Activated naive CD4-positive, alpha-beta T cell treated with anti-CD3 and anti-CD28 coated beads, Interleukin-2, amount 10 ng/mL, durations not matched to agents 7 days and 5 days (primary cell): ENCODE data around the gene NTSR1.

Experiments
- CTCF ChIA-PET: fragments of 350-600 bp; sonication (Branson Sonifier 250); formaldehyde crosslinking; loops from one replicate; lab custom pipeline; 2021; ENCODE audit warnings: antibody characterized with exemption; lab: Charles Lee
- DNase-seq: peaks from one replicate; pipeline ENCODE4 v3.0.0-alpha.2; 2020
- H3K27ac Mint-ChIP-seq: one replicate; pipeline ENCODE4 v1.8.0; 2021; ENCODE audit warnings: mild to moderate bottlenecking, moderate library complexity, mixed read lengths
- H3K27me3 Mint-ChIP-seq: one replicate; pipeline ENCODE4 v1.8.0; 2021; ENCODE audit warnings: mild to moderate bottlenecking, mixed read lengths
- H3K36me3 Mint-ChIP-seq: one replicate; pipeline ENCODE4 v1.8.0; 2021; ENCODE audit warnings: mixed read lengths
- H3K4me1 Mint-ChIP-seq: one replicate; pipeline ENCODE4 v1.8.0; 2021; ENCODE audit warnings: mixed read lengths
- H3K4me3 Mint-ChIP-seq: one replicate; pipeline ENCODE4 v1.8.0; 2021; ENCODE audit warnings: mild to moderate bottlenecking, moderate library complexity, mixed read lengths
- H3K9me3 Mint-ChIP-seq: one replicate; pipeline ENCODE4 v1.8.0; 2021; ENCODE audit warnings: mixed read lengths

NTSR1 gene

DNA sequence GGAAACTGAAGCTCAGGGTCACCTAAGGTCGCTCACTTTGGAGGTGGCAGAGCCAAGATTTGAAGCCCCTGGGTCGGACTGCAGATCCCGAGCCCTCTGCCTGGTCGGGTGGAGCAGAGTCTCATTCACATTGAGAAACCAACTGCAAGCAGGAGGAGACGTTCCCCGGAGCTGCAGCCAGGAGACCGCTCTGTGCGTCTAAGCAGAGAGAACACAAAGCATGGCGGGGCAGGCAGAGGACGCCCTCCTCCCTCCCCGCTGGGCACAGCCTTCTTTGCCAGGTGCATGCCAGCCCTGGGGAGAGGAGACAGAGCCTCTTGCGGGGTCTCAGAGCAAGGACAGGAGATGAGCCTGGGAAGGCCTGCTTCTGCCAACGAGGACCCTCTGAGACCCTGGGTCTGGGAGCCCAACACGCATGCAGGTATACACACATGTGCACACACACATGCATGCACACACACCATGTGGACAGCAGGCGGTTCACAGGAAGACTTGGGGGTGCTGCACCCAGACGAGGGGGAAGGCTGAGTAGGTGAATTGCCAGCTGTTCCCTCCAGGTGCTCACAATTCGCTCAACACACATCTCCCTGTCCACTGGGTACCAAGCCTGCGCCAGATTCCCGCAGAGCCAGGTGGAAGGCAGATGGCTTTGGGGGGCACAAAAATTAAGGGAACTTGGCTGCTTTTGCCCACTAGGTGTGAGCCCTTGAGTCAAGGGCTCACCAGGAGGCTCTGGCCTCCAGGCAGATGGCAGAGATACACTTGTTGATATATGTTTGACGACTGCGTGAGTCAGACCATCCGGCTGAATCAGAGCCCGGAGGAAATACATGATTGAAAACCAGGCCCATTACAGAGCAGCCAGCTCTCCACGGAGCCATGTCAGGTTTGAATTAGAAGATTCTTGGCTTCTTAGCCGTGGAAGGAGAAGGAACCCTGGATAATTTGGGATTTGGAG lies 5.5 kb upstream of the NTSR1 start:
- Mint-ChIP-seq H3K36me3 (no peaks in the 10 kb centered on the region), H3K27me3 (peaks cover 79% of the 10 kb centered on the region), H3K4me1 (peaks cover 14% of the 10 kb centered on the region), H3K9me3 (no peaks in the 10 kb centered on the region), H3K27ac (peak overlapping the region; percentile 49), H3K4me3 (no peak overlapping the region)
- no peak for DNase-seq
- CTCF ChIA-PET: interaction anchor here (1.1 kb wide), 1 partner anchor 88 kb away, joined by 4 read pairs; no protein-coding TSS in a partner anchor

DNA sequence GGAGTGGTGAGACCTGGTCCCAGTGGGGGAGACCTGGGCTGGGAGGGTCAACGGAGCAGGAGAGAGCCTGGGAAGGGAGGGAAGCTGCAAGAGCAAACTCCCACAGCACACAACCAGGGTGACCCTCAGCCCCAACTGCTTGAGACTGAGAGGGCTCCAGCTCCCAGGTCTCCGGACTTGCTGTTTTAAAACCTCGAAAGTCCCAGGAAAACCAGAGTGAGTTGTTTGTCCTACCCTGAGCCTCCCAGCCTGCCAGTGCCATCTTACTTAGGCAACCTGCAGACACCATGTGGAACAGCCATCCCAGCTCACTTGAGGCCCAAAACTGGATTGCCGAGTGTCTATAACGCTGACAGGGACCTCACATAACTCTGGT lies 4.8 kb upstream of the NTSR1 start:
- H3K27me3 Mint-ChIP-seq: peaks cover 82% of the 10 kb centered on the region
- H3K36me3 Mint-ChIP-seq: no peaks in the 10 kb centered on the region
- no peak for DNase-seq
- H3K4me1 Mint-ChIP-seq: peaks cover 15% of the 10 kb centered on the region
- H3K27ac Mint-ChIP-seq: peak overlapping the region; percentile 49
- CTCF ChIA-PET: interaction anchor here (1.1 kb wide), 1 partner anchor 88 kb away, joined by 4 read pairs; no protein-coding TSS in a partner anchor
- H3K9me3 Mint-ChIP-seq: no peaks in the 10 kb centered on the region
- H3K4me3 Mint-ChIP-seq: no peak overlapping the region

DNA sequence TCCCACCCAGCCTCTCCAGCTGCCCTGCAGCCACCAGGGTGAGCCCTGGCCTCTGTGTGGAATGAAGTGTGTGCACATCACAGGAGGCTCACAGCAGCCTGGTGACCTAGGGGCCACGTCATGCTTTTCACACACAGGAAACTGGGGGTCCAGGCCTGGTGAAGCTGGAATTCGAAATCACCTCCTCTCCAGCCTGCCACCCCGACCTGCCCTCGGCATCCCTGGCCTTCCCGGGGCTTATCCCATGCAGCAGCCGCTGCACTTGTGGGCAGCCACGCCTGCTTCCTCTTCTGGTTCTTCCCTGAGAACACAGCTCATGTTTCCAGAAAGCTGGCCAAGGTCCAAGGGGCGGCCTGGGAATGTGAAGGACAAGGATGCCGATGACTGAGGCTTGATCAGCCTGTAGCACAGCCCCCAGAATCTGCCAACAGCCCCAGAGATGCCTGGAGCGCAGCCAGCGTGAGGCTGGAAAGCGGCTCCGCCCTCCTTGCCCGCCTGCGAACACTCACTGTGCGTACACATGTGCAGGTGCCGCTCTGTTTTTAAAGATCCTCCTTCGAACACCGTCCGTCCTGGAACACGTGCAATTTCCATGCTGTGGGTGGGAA lies 4.2 kb upstream of the NTSR1 start:
- Mint-ChIP-seq H3K4me3 (no peak overlapping the region), H3K27ac (no peak overlapping the region)
- no peak for DNase-seq

DNA sequence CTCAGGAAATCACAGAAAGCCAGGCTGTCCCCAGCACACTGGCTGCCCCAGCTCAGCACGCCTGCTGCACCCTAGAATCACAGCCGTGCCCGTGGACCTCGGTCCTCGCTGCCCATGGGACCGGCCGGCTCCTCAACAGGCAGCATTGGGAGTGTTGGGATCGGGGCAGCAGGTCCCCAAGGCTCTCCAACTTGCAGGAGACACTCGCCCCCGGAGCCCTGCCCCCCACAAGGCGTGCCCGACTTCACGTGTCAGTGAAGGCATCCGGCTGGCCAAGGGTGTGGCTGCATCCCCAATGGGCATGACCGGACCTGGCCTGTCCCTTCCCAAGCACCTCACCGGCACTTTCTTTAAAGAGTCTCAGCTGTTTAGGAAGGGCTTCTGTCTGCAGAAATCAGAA lies 3.0 kb upstream of the NTSR1 start:
- Mint-ChIP-seq H3K9me3 (no peaks in the 10 kb centered on the region), H3K4me1 (peaks cover 15% of the 10 kb centered on the region), H3K27me3 (peaks cover 92% of the 10 kb centered on the region), H3K27ac (no peak overlapping the region), H3K36me3 (no peaks in the 10 kb centered on the region), H3K4me3 (no peak overlapping the region)
- no peak for DNase-seq
- CTCF ChIA-PET: no interaction called here

More for the DNA sequence above, 4.2 kb upstream of the NTSR1 start:
- no peaks in the 10 kb centered on the region for H3K9me3 Mint-ChIP-seq
- CTCF ChIA-PET: interaction anchor here (1.1 kb wide), 1 partner anchor 87 kb away, joined by 4 read pairs; no protein-coding TSS in a partner anchor
- no peaks in the 10 kb centered on the region for H3K36me3 Mint-ChIP-seq
- H3K4me1 Mint-ChIP-seq: peaks cover 15% of the 10 kb centered on the region
- H3K27me3 Mint-ChIP-seq: peaks cover 88% of the 10 kb centered on the region

DNA sequence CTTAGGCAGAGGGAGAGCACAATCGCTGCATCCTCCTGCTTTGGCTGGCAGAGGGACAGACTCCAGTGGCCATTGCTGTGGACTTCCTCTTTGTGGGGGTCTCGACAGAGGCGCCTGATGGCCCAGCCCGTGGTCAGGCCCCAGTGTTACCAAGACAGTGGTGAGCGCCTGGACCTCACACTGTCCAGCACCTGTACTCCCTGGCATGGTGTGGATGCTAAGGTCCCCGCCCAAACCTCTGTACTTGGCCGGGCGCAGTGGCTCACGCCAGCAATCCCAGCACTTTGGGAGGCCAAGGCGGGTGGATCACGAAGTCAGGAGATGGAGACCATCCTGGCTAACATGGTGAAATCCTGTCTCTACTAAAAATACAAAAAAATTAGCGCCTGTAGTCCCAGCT lies 2.3 kb upstream of the NTSR1 start:
- H3K27me3 Mint-ChIP-seq: peaks cover 92% of the 10 kb centered on the region

DNA sequence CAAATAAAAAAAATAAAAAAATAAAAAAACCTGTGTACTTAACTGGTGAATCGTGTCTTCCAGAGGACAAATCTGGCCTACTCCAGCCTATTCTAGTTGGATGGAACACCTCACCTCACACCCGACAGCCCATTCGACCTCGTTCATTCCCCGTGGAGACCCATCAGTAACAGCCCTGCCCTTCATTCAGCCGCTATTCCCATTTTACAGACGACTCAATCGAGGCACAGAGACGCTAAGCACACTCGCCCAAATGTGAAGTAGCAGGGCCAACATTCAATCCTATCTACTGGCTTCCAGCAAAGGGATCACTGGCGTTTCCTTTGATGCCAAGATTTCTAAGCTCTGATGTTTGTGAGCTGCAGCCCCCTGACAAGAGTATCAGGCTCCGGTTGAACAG lies 1.8 kb upstream of the NTSR1 start:
- Mint-ChIP-seq H3K4me3 (no peak overlapping the region), H3K36me3 (no peaks in the 10 kb centered on the region), H3K9me3 (no peaks in the 10 kb centered on the region), H3K27ac (no peak overlapping the region), H3K4me1 (peaks cover 15% of the 10 kb centered on the region), H3K27me3 (peaks cover 92% of the 10 kb centered on the region)
- DNase-seq: no peak
- CTCF ChIA-PET: no interaction called here

More for the DNA sequence above, 2.3 kb upstream of the NTSR1 start:
- CTCF ChIA-PET: no interaction called here
- Mint-ChIP-seq H3K27ac (no peak overlapping the region), H3K36me3 (no peaks in the 10 kb centered on the region), H3K4me3 (no peak overlapping the region), H3K9me3 (no peaks in the 10 kb centered on the region), H3K4me1 (peaks cover 15% of the 10 kb centered on the region)
- no peak for DNase-seq

DNA sequence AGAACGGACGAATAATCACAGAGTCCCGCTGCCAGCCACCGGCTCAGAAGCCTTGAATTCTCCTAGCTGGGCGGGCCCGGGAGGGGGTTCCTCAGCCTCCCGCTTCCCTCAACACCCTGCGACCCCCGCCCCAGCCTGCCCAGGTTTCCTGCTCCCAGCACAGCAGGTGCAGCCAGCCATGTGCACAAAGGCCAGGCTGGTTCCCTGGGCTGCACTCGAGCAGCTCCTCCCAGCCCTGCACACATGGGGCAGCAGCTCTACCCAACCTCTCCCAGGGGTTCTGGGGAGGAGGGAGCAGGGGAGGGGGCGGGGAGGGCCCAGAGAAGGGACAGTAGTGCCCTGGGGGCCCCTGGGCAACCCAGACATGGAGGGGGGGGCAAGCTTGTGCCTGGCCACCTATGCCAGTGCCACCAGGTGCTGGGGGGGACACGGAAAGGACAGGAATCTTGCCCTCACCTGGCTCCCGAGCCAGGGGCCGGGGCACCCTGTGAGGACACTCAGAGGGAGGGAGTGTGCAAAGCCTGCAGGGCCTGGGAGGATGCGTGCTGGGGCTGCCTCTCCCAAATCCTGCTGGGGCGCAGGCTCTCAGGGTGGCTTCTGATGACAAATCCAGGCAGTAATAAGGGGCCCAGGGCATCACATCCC lies 1.2 kb upstream of the NTSR1 start:
- peaks cover 15% of the 10 kb centered on the region for H3K4me1 Mint-ChIP-seq
- CTCF ChIA-PET: interaction anchor here (1.1 kb wide), 1 partner anchor 21 kb away, joined by 3 read pairs; no protein-coding TSS in a partner anchor
- no peak overlapping the region for H3K4me3 Mint-ChIP-seq
- H3K27me3 Mint-ChIP-seq: peaks cover 92% of the 10 kb centered on the region
- H3K36me3 Mint-ChIP-seq: no peaks in the 10 kb centered on the region
- DNase-seq: no peak
- H3K9me3 Mint-ChIP-seq: no peaks in the 10 kb centered on the region
- H3K27ac Mint-ChIP-seq: no peak overlapping the region

DNA sequence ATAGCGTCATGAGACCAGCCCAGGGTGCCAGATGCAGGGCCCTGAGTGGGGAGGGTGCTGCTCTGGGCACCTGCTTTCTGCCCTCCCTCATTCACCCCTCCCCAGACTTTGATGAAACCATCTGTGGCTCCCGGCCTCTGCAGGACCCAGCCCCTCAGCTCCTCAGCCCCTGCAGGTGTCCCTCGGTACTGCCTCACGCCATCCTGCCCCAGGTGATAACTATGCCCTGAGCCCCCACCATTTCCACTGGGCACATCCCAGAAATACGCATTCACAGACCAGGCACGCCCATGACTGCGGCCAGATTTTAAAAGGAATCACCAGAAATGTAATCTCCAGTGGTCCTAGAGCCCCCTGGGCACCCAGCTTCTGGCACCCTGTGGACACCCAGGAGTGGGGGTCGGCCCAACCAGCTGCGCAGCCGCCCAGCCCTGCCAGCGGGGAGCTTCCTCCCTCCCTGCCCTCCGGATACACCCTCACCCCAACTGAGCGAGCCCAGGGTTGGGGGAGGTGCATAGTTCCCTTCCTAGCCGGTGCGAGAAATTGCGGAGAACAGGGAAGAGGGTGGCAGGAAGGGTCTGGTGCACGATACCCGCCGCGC lies 615 bp upstream of the NTSR1 start:
- Mint-ChIP-seq H3K27ac (no peak overlapping the region), H3K4me3 (peak overlapping the region; percentile 18), H3K9me3 (no peaks in the 10 kb centered on the region), H3K4me1 (peaks cover 15% of the 10 kb centered on the region), H3K27me3 (peaks cover 93% of the 10 kb centered on the region), H3K36me3 (no peaks in the 10 kb centered on the region)
- CTCF ChIA-PET: interaction anchor here (1.1 kb wide), 1 partner anchor 22 kb away, joined by 3 read pairs; no protein-coding TSS in a partner anchor
- DNase-seq: peak; percentile 50

DNA sequence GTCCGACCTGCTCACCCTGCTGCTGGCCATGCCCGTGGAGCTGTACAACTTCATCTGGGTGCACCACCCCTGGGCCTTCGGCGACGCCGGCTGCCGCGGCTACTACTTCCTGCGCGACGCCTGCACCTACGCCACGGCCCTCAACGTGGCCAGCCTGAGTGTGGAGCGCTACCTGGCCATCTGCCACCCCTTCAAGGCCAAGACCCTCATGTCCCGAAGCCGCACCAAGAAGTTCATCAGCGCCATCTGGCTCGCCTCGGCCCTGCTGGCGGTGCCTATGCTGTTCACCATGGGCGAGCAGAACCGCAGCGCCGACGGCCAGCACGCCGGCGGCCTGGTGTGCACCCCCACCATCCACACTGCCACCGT lies 885 bp downstream of the NTSR1 start:
- CTCF ChIA-PET: no interaction called here
- Mint-ChIP-seq H3K36me3 (no peaks in the 10 kb centered on the region), H3K4me3 (no peak overlapping the region), H3K27me3 (peaks cover 95% of the 10 kb centered on the region), H3K4me1 (peaks cover 10% of the 10 kb centered on the region), H3K9me3 (no peaks in the 10 kb centered on the region), H3K27ac (no peak overlapping the region)
- DNase-seq: no peak

DNA sequence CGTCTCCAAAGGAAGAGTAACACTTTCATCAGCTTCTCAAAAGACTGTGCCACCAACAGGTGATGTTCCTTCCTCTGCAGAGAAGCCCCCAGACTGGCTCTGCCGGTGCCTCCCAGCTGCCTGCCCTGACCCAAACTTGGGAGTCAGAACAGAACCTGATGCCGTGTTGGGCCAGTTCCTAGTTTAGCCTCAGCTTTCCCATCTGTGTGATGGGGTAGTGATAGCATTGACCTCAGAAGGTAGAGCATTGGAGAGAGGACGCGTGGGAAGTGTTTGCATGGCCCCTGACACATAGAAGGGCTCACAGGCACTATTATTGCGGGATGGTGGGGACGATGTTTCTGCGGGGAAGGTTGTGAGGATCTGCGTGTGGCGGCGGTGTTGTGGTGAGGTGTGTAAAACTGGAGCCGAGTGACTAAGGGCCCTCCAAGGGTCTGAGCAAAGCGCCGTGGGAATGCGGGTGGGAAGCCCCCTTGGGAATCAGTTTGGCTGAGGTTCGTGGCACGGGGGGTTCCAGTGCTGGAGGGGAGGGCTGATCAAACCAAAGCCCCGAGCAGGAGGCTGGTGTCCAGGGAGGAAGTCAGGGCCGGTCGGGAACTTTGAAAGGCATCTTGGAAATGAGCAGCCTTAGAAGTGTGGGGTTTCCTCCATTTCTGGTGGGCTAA lies 1.7 kb downstream of the NTSR1 start:
- no peaks in the 10 kb centered on the region for H3K36me3 Mint-ChIP-seq
- H3K4me1 Mint-ChIP-seq: peaks cover 10% of the 10 kb centered on the region
- no peaks in the 10 kb centered on the region for H3K9me3 Mint-ChIP-seq
- peaks cover 99% of the 10 kb centered on the region for H3K27me3 Mint-ChIP-seq
- CTCF ChIA-PET: no interaction called here
- H3K4me3 Mint-ChIP-seq: no peak overlapping the region
- DNase-seq: no peak
- H3K27ac Mint-ChIP-seq: no peak overlapping the region

DNA sequence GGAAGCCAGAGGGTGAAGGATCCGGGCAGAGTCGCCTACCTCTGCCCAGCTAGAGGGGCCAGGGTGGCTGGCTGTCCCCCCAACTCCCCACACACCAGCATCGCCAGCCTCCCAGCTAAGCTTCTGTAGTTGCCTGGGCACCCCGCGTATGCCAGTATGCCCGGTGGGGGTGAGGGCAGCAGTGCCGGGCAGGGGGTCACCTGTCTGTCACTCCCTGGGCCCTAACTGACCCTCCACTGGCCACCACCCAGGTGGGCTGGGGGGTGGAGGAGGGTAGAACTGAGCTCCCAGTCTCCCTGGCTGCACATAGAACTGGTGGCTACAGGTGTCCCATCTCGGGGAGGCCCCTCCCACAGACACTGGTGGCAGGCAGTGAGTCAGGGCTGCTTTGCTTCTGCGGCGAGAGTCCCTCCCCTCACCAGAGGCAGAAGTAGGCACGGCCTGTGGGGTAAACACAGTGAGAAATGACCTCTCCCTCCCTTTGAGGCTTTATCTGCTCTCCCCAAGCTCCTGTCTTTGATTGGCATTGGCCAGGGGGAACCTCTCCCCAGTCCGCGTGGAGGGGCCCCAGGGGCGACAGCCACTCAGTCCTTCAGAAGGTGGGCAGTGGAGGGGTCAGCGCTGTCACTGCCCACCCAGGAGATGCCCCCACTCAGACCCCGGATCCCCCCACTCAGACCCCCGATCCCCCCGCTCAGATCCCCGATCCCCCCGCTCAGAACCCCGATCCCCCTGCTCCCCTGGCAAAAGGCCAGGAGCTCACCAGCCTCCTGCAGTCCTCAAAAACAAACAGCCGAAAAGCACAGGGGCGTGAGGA lies 2.5 kb downstream of the NTSR1 start:
- Mint-ChIP-seq H3K4me3 (no peak overlapping the region), H3K9me3 (no peaks in the 10 kb centered on the region), H3K27me3 (peaks cover 100% of the 10 kb centered on the region), H3K4me1 (peaks cover 13% of the 10 kb centered on the region), H3K27ac (no peak overlapping the region), H3K36me3 (no peaks in the 10 kb centered on the region)
- CTCF ChIA-PET: no interaction called here
- no peak for DNase-seq

DNA sequence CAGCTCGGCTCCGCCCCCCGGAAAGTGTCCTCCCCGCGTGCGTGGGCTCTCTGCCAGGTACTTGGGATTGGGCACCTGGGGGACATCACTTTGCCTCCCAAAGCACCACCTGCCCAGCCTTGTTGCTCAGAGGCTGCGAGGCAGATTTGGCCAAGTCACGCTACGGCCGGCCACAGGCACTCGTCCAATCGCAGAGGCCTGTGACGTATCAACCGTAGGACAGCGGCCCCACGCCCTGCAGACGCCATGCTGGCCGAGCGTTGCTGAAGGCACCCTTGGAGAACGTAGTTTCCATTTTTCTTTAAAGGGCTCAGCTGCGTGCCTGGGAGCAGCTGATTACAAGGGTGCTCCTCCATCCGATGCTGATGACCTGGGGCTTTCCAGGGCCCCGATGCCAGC lies 3.1 kb downstream of the NTSR1 start:
- no peaks in the 10 kb centered on the region for H3K36me3 Mint-ChIP-seq
- CTCF ChIA-PET: no interaction called here
- no peak overlapping the region for H3K4me3 Mint-ChIP-seq
- DNase-seq: no peak
- peaks cover 19% of the 10 kb centered on the region for H3K4me1 Mint-ChIP-seq
- no peak overlapping the region for H3K27ac Mint-ChIP-seq
- no peaks in the 10 kb centered on the region for H3K9me3 Mint-ChIP-seq
- H3K27me3 Mint-ChIP-seq: peaks cover 100% of the 10 kb centered on the region

DNA sequence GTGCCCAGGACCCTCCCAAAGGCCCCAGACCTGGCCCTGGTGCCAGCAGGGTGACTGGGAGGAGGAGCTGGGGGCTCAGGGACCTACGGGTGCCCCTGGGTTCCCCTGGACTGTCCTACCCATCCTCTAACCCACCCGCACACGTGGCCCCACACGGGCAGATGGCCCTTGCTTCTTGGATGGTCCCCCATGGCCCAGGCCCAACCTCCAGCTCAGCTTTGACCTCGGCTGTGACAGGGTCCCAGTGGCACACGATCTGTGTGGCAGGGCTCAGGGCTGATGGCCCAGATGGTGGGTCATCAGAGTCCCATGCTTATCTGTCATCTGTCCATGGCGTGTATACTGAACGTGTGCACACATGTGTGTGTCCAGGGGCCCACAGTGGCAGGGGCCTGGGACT lies 4.0 kb downstream of the NTSR1 start:
- Mint-ChIP-seq H3K36me3 (no peaks in the 10 kb centered on the region), H3K27me3 (peaks cover 100% of the 10 kb centered on the region), H3K9me3 (no peaks in the 10 kb centered on the region), H3K4me1 (peaks cover 20% of the 10 kb centered on the region), H3K27ac (peak overlapping the region; percentile 19), H3K4me3 (no peak overlapping the region)
- DNase-seq: no peak
- CTCF ChIA-PET: no interaction called here
